GM12892 (cell line): ENCODE measurements around the gene IDH2.

Source experiments
- DNase-seq: peaks from one replicate; pipeline ENCODE4 v3.0.0; 2011; ENCODE audit not compliant: insufficient read length
- FAIRE-seq: peaks from 2 replicates; lab custom pipeline; 2011; peaks lifted over from hg19 to GRCh38; lab: Jason Lieb, UNC
- POLR2A ChIP-seq: IDR thresholded peaks from 2 replicates; pipeline ENCODE4 v1.6.1; 2011; ENCODE audit warnings: low read depth, low read length, control low read depth
- POLR2AphosphoS5 ChIP-seq: IDR thresholded peaks from 2 replicates; pipeline ENCODE4 v1.6.1; 2011; ENCODE audit warnings: low read depth, low read length, control low read depth
- TAF1 ChIP-seq: IDR thresholded peaks from 2 replicates; pipeline ENCODE4 v1.6.1; 2011; ENCODE audit warnings: low read depth, mild to moderate bottlenecking, control low read depth, low read length, borderline replicate concordance

Gene IDH2

DNA sequence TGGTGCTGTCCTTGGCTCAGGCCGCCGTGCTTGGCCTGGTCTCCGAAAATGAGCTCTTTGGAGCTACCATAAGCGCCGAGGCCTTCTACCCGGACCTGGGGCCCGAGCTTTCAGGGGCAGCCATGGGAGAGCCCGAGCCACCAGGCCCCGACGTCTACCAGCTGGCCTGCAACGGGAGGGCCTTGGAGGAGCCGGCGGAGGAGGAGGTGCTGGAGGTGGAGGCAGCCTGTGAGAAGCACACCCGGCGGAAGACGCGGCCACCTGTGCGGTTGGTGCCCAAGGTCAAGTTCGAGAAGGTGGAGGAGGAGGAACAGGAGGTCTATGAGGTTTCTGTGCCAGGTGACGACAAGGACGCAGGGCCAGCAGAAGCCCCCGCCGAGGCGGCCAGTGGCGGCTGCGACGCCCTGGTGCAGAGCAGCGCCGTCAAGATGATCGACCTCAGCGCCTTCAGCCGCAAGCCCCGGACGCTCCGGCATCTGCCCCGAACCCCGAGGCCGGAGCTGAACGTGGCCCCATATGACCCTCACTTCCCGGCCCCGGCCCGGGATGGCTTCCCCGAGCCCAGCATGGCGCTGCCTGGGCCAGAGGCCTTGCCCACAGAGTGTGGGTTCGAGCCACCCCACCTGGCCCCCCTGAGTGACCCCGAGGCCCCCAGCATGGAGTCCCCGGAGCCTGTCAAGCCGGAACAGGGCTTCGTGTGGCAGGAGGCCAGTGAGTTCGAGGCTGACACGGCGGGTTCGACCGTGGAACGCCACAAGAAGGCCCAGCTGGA, 34.9 kb downstream of the IDH2 start:
- no peak for FAIRE-seq
- TF ChIP-seq POLR2AphosphoS5 (no peak), TAF1 (no peak), POLR2A (no peak)
- DNase-seq: no peak

DNA sequence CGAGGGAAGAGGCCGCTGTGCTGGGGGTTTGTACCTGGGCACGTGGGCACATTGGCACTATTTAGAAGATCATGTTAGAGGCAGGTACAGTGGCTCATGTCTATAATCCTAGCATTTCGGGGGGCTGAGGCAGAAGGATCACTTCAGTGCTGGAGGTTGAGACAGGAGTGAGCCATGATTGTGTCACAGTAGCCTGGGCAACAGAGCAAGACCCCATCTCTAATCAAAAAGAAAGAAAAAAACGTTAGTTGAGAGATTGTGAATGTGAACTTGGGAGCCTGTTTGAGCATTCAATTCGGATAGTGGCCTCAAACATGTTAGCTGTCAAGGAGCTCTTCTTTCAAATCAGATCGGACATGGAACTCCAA, 36.6 kb downstream of the IDH2 start:
- TF ChIP-seq POLR2AphosphoS5: no peak
- TF ChIP-seq TAF1: no peak
- no peak for TF ChIP-seq POLR2A
- no peak for FAIRE-seq
- no peak for DNase-seq

DNA sequence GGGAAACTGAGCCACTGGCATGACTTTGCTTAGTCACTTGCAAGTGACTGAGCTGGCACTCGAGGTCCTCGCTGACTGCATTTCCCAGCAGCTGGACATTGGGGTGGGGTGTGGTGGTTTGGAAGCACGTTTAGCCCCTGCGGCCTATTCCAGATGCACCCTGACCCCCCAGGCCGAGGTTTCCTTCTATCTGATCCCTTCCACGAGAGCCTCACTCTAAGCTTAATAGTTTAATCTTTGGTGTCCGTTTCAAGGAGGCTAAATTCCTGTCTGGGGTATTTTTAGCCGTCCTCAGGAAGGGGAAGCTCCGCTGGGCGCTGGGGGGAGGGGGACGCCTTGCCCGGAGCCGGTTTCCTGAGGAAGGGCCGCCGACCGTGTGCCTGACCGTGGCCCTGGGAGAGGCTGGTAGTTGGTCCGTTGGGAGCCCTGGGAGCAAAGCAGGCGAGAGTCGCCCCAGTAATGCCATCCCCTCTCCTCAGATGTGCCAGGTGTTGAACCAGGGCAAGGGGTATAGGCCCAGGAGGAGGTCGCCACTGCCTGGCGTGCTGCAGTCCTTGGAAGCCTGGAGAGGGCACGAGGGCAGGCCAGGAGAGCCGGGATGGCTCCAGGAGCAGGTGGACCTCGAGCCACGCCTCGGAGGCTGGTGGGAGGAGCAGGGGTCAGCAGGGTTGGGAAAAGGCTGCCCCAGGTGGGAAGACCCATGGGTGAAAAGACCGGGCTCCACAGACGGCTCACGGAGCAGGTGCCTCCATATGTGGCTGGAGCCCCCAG, 37.2 kb downstream of the IDH2 start:
- FAIRE-seq: no peak
- DNase-seq: no peak
- TF ChIP-seq TAF1 (no peak), POLR2A (no peak), POLR2AphosphoS5 (no peak)

DNA sequence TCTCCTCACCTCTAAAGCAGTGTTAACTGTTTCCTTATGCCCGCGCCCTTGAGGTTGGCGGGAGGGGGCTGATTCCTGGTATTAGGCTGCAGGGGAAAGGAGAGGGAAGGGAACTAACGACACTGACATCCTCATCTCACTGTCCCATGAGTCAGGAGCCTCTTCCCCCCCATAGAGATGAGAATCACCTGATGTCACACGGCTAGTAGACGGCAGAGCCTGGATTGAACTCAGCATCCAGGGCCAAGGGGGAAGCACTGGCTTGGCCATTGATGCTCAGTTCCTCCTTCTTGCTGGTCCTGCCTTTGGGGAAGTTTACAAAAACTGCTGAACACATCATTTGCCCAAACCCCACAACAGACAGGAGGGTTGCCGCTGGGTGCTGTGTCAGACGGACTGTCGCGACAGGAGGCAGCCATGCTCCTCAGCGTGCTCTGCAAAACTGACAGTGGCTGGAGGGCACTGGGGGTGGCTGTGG, 38.5 kb downstream of the IDH2 start:
- TF ChIP-seq POLR2AphosphoS5 (no peak), POLR2A (no peak), TAF1 (no peak)
- peak; percentile 48 for FAIRE-seq
- DNase-seq: no peak

DNA sequence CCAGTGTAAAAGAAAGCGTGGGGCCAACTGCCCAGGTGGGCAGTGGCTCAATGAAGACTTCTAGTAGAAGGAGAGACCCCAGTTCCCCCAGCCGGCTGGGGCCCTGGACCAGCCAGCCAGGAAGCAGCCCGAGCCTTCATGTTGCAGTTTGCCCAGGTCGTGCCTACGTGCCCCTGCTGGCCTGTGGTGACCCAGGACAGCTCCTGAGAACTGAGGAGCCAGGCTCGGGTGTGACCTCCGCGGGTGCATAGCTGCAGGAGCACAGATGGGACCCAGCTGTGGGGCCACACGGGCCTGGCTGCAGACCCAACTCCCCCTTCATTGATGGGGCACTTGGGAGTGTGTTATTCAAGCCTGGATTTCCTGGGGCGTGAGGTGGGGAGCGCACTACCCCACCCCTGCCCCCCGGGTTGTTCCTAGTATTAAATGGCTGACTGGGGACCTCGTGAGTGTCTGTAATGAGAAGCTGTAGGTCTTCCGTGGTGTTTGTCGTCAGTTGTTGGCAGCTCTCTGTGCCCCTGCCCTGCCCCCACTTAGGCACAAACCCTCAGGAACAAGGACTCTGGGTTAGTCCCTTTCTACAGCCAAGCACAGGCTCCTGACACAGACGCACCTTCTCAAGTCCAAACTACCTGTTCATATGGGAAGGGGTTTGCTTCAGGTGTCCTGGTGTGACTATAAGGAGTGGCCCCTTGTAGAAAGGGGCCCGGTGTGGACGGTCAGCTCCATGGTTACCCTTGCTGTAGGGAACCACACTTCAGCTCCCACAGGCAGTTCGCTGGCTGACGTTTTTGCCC, 39.1 kb downstream of the IDH2 start:
- FAIRE-seq (no peak), DNase-seq (no peak)
- TF ChIP-seq POLR2A (no peak), POLR2AphosphoS5 (no peak), TAF1 (no peak)

DNA sequence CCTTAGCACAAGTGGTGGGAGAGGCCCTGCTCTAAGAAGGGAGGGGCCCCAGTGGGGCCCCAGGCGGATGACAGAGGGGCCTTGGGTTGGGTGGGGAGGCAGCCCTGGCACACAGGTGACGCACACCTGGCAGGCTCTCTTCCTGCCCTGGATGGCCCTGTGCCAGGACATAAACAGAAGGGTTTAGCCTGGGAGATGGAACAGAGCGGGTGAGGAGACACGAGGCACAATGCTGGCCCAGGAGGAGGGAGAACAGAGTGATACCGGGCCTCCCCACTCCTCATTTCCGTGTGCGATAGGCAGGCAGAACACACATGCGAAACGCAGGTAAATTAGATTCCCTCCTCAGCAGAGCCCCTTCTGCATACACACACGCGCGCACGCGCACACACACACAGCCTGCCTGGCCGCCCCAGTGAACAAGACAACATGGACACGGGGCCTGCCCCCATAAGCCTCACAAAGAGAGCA, 39.8 kb downstream of the IDH2 start:
- no peak for DNase-seq
- FAIRE-seq: no peak
- TF ChIP-seq TAF1 (no peak), POLR2AphosphoS5 (no peak), POLR2A (no peak)

DNA sequence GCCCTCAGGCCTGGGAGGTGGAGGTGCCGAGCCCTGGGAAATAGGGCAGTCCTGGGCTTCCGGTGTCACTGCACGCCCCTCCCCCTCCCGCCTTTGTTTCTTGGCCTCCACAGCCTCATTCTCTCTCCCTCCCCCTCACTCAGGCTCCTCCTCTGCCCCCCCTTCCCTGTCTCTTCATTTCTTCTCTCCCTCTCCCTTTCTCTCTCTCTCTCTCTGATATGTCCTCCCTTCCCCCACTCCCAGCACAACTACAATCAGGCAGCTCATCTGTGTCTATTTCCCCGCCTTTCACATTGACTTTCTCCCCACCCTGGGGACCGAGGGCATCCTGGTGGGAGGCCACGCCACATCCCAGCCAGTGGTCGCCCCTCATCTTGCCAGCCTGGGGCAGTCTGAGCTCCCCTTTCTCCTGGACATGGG, 40.2 kb downstream of the IDH2 start:
- DNase-seq: no peak
- no peak for FAIRE-seq
- TF ChIP-seq TAF1 (no peak), POLR2A (no peak), POLR2AphosphoS5 (no peak)

DNA sequence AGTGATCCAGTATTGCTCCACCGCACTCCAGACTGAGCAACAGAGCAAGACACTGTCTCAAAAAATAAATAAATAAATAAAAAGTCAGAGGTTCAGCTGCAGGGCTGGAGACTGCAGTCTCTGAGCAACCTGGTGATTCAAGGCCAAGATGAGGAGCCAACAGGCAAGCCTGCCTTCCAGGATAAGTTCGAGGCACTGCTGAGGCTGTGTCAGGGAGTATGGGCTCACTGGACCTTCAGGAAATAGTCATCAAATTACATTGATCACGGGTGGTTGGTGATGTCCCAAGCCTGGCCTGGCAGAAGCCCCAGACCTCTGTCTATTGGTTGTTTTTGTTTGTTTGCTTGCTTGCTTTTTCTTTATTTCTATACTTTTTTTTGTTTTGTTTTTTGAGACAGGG, 41.5 kb downstream of the IDH2 start:
- FAIRE-seq (no peak), DNase-seq (no peak)
- TF ChIP-seq POLR2AphosphoS5 (no peak), POLR2A (no peak), TAF1 (no peak)

DNA sequence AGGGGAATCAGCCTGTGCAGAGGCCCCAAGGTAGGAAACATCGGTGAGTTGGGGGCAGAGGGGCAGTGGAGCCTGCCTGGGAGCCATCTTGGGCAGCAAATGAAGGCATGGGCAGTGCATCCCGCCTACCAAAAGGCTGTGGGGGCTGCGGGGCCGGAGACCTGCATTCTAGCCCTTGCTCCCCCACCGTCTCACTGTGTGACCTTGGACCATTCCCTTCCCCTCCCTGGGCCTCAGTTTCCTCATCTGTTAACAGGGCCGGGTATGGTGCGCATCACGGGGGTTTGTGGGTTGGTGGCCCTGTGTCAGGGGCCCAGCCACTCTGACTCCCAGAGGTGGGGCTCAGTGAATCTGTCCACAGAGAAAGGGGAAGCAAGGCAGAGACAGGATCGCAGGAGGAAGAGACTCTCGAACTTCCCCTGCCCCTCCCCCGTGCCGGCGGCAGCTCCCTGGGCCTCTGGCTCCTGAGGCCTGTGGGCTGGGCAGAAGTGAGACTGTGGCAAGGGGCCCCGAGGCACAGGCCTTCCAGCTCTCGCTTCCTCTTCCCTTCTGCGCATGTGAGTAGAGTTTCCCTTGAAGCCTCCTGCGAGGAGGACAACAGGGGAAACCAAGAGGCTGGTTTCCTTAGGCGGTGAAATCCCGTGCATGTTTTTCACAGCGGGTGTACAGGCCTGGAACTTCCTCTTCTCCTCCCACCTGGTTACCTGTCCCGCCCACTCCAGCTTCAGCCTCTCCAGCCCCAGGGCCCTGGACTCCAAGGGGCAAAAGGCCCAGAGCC, 42.9 kb downstream of the IDH2 start:
- FAIRE-seq (peak; percentile 93), DNase-seq (peak; percentile 81)
- TF ChIP-seq TAF1 (no peak; the same call in 1 of the 2 replicates), POLR2A (peak; percentile 74; the same call in 1 of the 2 replicates), POLR2AphosphoS5 (peak; percentile 82)

DNA sequence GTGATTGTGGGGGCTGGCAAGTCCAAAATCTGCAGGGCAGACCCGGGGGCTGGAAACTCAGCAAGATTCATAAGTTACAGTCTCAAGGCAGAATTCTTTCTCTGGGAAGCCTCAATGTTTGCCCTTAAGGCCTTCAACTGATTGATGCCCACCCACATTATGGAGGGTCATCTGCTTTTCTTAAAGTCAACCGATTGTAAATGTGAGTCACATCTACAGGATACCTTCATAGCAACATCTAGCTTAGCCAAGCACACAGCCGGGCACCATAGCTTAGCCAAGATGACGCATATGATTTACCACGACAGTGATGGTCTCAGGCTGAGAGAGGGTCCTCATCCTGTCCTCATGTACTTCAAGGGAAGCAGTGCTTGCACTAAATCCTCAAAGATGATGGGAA, 43.5 kb downstream of the IDH2 start:
- FAIRE-seq: peak; percentile 17
- TF ChIP-seq TAF1: no peak
- TF ChIP-seq POLR2AphosphoS5: no peak
- no peak for TF ChIP-seq POLR2A
- no peak for DNase-seq

DNA sequence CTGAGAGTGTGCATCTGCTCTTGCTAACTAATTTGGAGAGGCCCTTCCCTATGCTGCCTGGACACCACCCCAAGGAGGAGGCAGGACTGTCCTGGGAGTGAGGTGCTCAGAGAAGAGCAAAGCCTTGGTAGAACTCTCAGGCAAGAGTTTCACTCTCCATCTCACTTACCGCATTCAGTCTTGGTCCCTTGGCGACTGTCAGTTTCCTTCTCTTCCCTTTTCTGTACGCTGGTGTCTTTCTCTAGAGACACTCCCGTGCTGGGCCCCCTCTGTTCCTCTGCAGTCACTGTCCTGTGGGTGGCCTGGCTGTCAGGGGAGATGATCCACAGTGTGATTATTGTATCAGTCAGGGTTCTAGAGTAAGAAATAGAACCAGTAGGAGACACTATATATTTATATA, 44.0 kb downstream of the IDH2 start:
- TF ChIP-seq POLR2AphosphoS5: no peak; the same call in 1 of the 2 replicates
- no peak for TF ChIP-seq TAF1
- TF ChIP-seq POLR2A: no peak; the same call in 1 of the 2 replicates
- peak; percentile 48 for FAIRE-seq
- DNase-seq: no peak
